ENCODE results near the gene OR5AN1. TPM values are rescaled to one million over a fixed set of nuclear protein-coding genes. Genes with fewer than 3 reads are reported as not detected.

Gene OR5AN1
- total and polyA plus RNA-seq, 2 donors from 2014 or later = not detected

- no peaks in the 10 kb centered on the region for H3K27me3 ChIP-seq (ENCODE audit: control insufficient read depth, insufficient read depth, low read length)
- no peaks in the 10 kb centered on the region for H3K9me3 ChIP-seq (ENCODE audit: control insufficient read depth in 2 of 3, insufficient read depth in 1 of 3, low read length in 3 of 3)
- no peak for TF ChIP-seq CTCF (IDR thresholded peaks at IDR 0.05; ENCODE audit: borderline replicate concordance, extremely low read depth, insufficient read depth)
- H3K27ac ChIP-seq (ENCODE audit: low read depth in 2 of 2, low read length in 2 of 2) = no peak overlapping the region
- H3K9ac ChIP-seq (ENCODE audit: low read length in 3 of 3) = no peak overlapping the region
- FAIRE-seq = no peak
- intact Hi-C loops (cut with DNase I) = no loop called here
- no peak for DNase-seq
- H3K4me3 ChIP-seq (ENCODE audit: low read length in 3 of 3) = no peak overlapping the region
- no peaks in the 10 kb centered on the region for H3K4me1 ChIP-seq (ENCODE audit: control insufficient read depth in 2 of 3, insufficient read depth in 2 of 3, low read depth in 1 of 3, low read length in 3 of 3)
- no peaks in the 10 kb centered on the region for H3K36me3 ChIP-seq (ENCODE audit: control insufficient read depth in 2 of 3, insufficient read depth in 3 of 3, low read length in 3 of 3)
Observed at GRCh38 chr11:59416613-59417012, 57.9 kb downstream of the OR5AN1 start.

GRCh38 chr11:59417023-59417422, 58.3 kb downstream of the OR5AN1 start:
- Histone ChIP-seq H3K9me3 (ENCODE audit: control insufficient read depth in 2 of 3, insufficient read depth in 1 of 3, low read length in 3 of 3) (no peaks in the 10 kb centered on the region), H3K27me3 (ENCODE audit: control insufficient read depth, insufficient read depth, low read length) (no peaks in the 10 kb centered on the region), H3K36me3 (ENCODE audit: control insufficient read depth in 2 of 3, insufficient read depth in 3 of 3, low read length in 3 of 3) (no peaks in the 10 kb centered on the region), H3K9ac (ENCODE audit: low read length in 3 of 3) (no peak overlapping the region), H3K4me1 (ENCODE audit: control insufficient read depth in 2 of 3, insufficient read depth in 2 of 3, low read depth in 1 of 3, low read length in 3 of 3) (no peaks in the 10 kb centered on the region), H3K27ac (ENCODE audit: low read depth in 2 of 2, low read length in 2 of 2) (no peak overlapping the region), H3K4me3 (ENCODE audit: low read length in 3 of 3) (no peak overlapping the region)
- TF ChIP-seq CTCF (IDR thresholded peaks at IDR 0.05; ENCODE audit: borderline replicate concordance, extremely low read depth, insufficient read depth) = no peak
- DNase-seq (no peak), FAIRE-seq (no peak)
- intact Hi-C loops (cut with DNase I) = no loop called here

GRCh38 chr11:59418156-59418555, 59.5 kb downstream of the OR5AN1 start:
- Histone ChIP-seq H3K9ac (ENCODE audit: low read length in 3 of 3) (no peak overlapping the region), H3K4me1 (ENCODE audit: control insufficient read depth in 2 of 3, insufficient read depth in 2 of 3, low read depth in 1 of 3, low read length in 3 of 3) (no peaks in the 10 kb centered on the region), H3K9me3 (ENCODE audit: control insufficient read depth in 2 of 3, insufficient read depth in 1 of 3, low read length in 3 of 3) (no peaks in the 10 kb centered on the region), H3K27ac (ENCODE audit: low read depth in 2 of 2, low read length in 2 of 2) (no peak overlapping the region), H3K27me3 (ENCODE audit: control insufficient read depth, insufficient read depth, low read length) (no peaks in the 10 kb centered on the region), H3K36me3 (ENCODE audit: control insufficient read depth in 2 of 3, insufficient read depth in 3 of 3, low read length in 3 of 3) (no peaks in the 10 kb centered on the region), H3K4me3 (ENCODE audit: low read length in 3 of 3) (no peak overlapping the region)
- TF ChIP-seq CTCF (IDR thresholded peaks at IDR 0.05; ENCODE audit: borderline replicate concordance, extremely low read depth, insufficient read depth) = no peak
- no peak for DNase-seq
- intact Hi-C loops (cut with DNase I) = no loop called here
- FAIRE-seq = no peak

Other genes starting within 250 kb of the OR5AN1 start
- 42.2 TPM for gene FAM111A, start 216.0 kb upstream of the OR5AN1 start, total RNA-seq
- 14.2 TPM for gene FAM111A, start 216.0 kb upstream of the OR5AN1 start, polyA plus RNA-seq (ENCODE audit: insufficient read depth, low read depth, low replicate concordance)
- 21.8 TPM for gene DTX4, start 186.8 kb upstream of the OR5AN1 start, total RNA-seq
- 7.2 TPM for gene DTX4, start 186.8 kb upstream of the OR5AN1 start, polyA plus RNA-seq (ENCODE audit: insufficient read depth, low read depth, low replicate concordance)
- 33.1 TPM for gene MPEG1, start 146.0 kb upstream of the OR5AN1 start, total RNA-seq
- gene MPEG1, start 146.0 kb upstream of the OR5AN1 start, polyA plus RNA-seq (ENCODE audit: insufficient read depth, low read depth, low replicate concordance) = 2.6 TPM
- gene OR5A2, start 67.5 kb downstream of the OR5AN1 start, total RNA-seq = not detected
- not detected for gene OR5A2, start 67.5 kb downstream of the OR5AN1 start, polyA plus RNA-seq (ENCODE audit: insufficient read depth, low read depth, low replicate concordance)
- gene OR5A1, start 77.6 kb downstream of the OR5AN1 start, total RNA-seq = not detected
- not detected for gene OR5A1, start 77.6 kb downstream of the OR5AN1 start, polyA plus RNA-seq (ENCODE audit: insufficient read depth, low read depth, low replicate concordance)
- gene OR4D6, start 98.1 kb downstream of the OR5AN1 start, total RNA-seq = not detected
- gene OR4D6, start 98.1 kb downstream of the OR5AN1 start, polyA plus RNA-seq (ENCODE audit: insufficient read depth, low read depth, low replicate concordance) = not detected
- gene OR4D10, start 114.4 kb downstream of the OR5AN1 start, total RNA-seq = not detected
- gene OR4D10, start 114.4 kb downstream of the OR5AN1 start, polyA plus RNA-seq (ENCODE audit: insufficient read depth, low read depth, low replicate concordance) = not detected
- not detected for gene OR4D11, start 144.7 kb downstream of the OR5AN1 start, total RNA-seq
- gene OR4D11, start 144.7 kb downstream of the OR5AN1 start, polyA plus RNA-seq (ENCODE audit: insufficient read depth, low read depth, low replicate concordance) = not detected
- not detected for gene OR4D9, start 152.6 kb downstream of the OR5AN1 start, total RNA-seq
- not detected for gene OR4D9, start 152.6 kb downstream of the OR5AN1 start, polyA plus RNA-seq (ENCODE audit: insufficient read depth, low read depth, low replicate concordance)

Data from kidney (tissue), 14 donors.